OCI-LY3 (cell line): ENCODE data around the gene ZXDB.
"Not testable (repeated sequence)": the region's sequence is repeated elsewhere in the genome, so short reads cannot be mapped to it uniquely, and the experiment has no call there.

Source experiments
- EZH2phosphoT487 ChIP-seq: fragments of 200-600 bp; shearing (Covaris generic); IDR thresholded peaks from 2 replicates; pipeline ENCODE4 v1.6.1; 2018; ENCODE audit warnings: antibody characterized with exemption, mixed run types, low read depth
- TF ChIP-seq, protein P1 (sequence below): fragments of 200-600, 300-600 bp; sonication (generic); IDR thresholded peaks from 2 replicates; pipeline ENCODE4 v1.5.1; 2014; ENCODE audit warnings: antibody characterized with exemption, low read length, low read depth

DNA sequence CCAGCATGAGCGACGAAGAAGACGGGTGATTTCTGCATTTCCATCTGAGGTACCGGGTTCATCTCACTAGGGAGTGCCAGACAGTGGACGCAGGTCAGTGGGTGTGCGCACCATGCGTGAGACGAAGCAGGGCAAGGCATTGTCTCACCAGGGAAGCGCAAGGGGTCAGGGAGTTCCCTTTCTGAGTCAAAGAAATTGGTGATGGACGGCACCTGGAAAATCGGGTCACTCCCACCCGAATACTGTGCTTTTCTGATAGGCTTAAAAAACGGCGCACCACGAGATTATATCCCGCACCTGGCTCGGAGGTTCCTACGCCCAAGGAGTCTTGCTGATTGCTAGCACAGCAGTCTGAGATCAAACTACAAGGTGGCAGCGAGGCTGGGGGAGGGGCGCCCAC is 37.6 kb downstream of the ZXDB start:
- TF ChIP-seq, protein P1, sequence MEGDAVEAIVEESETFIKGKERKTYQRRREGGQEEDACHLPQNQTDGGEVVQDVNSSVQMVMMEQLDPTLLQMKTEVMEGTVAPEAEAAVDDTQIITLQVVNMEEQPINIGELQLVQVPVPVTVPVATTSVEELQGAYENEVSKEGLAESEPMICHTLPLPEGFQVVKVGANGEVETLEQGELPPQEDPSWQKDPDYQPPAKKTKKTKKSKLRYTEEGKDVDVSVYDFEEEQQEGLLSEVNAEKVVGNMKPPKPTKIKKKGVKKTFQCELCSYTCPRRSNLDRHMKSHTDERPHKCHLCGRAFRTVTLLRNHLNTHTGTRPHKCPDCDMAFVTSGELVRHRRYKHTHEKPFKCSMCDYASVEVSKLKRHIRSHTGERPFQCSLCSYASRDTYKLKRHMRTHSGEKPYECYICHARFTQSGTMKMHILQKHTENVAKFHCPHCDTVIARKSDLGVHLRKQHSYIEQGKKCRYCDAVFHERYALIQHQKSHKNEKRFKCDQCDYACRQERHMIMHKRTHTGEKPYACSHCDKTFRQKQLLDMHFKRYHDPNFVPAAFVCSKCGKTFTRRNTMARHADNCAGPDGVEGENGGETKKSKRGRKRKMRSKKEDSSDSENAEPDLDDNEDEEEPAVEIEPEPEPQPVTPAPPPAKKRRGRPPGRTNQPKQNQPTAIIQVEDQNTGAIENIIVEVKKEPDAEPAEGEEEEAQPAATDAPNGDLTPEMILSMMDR, result not testable (repeated sequence)
- TF ChIP-seq EZH2phosphoT487, result not testable (repeated sequence)
